HepG2 (cell line): ENCODE results near the gene ZNF184. TPM values are rescaled to one million over a fixed set of nuclear protein-coding genes. Genes with fewer than 3 reads are reported as not detected.

ENCODE experiments used
- ATAC-seq: fragments of 200-7000 bp; cut with Tn5 transposase; 3 replicates; pipeline ENCODE4 v1.9.1; 2020; ENCODE audit warnings: mild to moderate bottlenecking, moderate library complexity
- BruUV-seq: library from RNA; stranded (reverse); fragments of 400-500 nt; replicated peaks from 2 replicates; lab custom pipeline; 2021; lab: Mats Ljungman, UMichigan
- CTCF ChIA-PET: fragments of 300-600 bp; formaldehyde crosslinking; extraction: SDS; loops from one replicate; lab custom pipeline; 2021; ENCODE audit warnings: low total read pairs, inconsistent platforms, low intra/inter-chr PET ratio; lab: Yijun Ruan, JAX
- POLR2A ChIA-PET: fragments of 350-600 bp; sonication (Branson Sonifier 250); formaldehyde crosslinking; loops from one replicate; lab custom pipeline; 2020; ENCODE audit warnings: antibody characterized with exemption, inconsistent platforms; lab: Yijun Ruan, JAX
- DNase-seq: peaks from one replicate; pipeline ENCODE4 v3.0.0-alpha.2; 2015; ENCODE audit warnings: low spot score
- FAIRE-seq: peaks from 3 replicates; lab custom pipeline; 2011; peaks lifted over from hg19 to GRCh38; lab: Jason Lieb, UNC
- H2AFZ ChIP-seq: one replicate; pipeline ENCODE4 v1.6.1; 2011; ENCODE audit warnings: low read length, inconsistent platforms
- H3K27ac ChIP-seq: fragments of 300-600 bp; 3 replicates; pipeline ENCODE4 v1.8.0; 2011; ENCODE audit warnings: mixed run types, mild to moderate bottlenecking, mixed read lengths, low read length, inconsistent platforms; ENCODE audit not compliant: insufficient read depth; ENCODE audit errors: extremely low read length
- H3K27me3 ChIP-seq, 2 experiments: fragments of 200-600 bp in 1 of 2; 2 replicates in 1 of 2; 3 replicates in 1 of 2; pipeline versions ENCODE4 v1.6.0 to v1.8.0; 2011; ENCODE audit warnings: low read length in 2 of 2, mild to moderate bottlenecking in 2 of 2, moderate library complexity in 2 of 2, inconsistent platforms in 1 of 2; ENCODE audit not compliant: insufficient read depth in 2 of 2, control insufficient read depth in 1 of 2
- H3K36me3 ChIP-seq, 2 experiments: fragments of 200-600 bp in 1 of 2; replicated peaks in 1 of 2; 2 replicates in 1 of 2; 3 replicates in 1 of 2; pipeline versions ENCODE4 v1.5.1 to v1.8.0; 2011; ENCODE audit warnings: low read length in 2 of 2, inconsistent platforms in 1 of 2; ENCODE audit not compliant: insufficient read depth in 2 of 2, control insufficient read depth in 1 of 2
- H3K4me1 ChIP-seq: 2 replicates; pipeline ENCODE4 v1.5.1; 2012; ENCODE audit warnings: low read length, inconsistent platforms; ENCODE audit not compliant: insufficient read depth
- H3K4me2 ChIP-seq: 2 replicates; pipeline ENCODE4 v1.6.0; 2011; ENCODE audit warnings: low read depth, low read length, inconsistent platforms
- H3K4me3 ChIP-seq, 3 experiments: fragments of 200-600 bp in 1 of 3; sonication (generic), shearing (Covaris generic) in 1 of 3; replicated peaks in 1 of 3; 2 replicates each; pipeline ENCODE4 v1.5.1; 2011 to 2016; ENCODE audit warnings: low read length in 3 of 3, inconsistent platforms in 2 of 3, low read depth in 2 of 3, mild to moderate bottlenecking in 2 of 3, control low read depth in 1 of 3, mixed read lengths in 1 of 3; ENCODE audit not compliant: insufficient read depth in 1 of 3
- H3K79me2 ChIP-seq: one replicate; pipeline ENCODE4 v1.6.1; 2011; ENCODE audit warnings: low read length, inconsistent platforms; ENCODE audit not compliant: insufficient read depth
- H3K9ac ChIP-seq: 2 replicates; pipeline ENCODE4 v1.6.0; 2011; ENCODE audit warnings: mild to moderate bottlenecking, low read depth, low read length, inconsistent platforms; ENCODE audit not compliant: insufficient read depth
- H3K9me3 ChIP-seq: 2 replicates; pipeline ENCODE4 v1.5.1; 2012; ENCODE audit warnings: mild to moderate bottlenecking, low read length
- H4K20me1 ChIP-seq: 2 replicates; pipeline ENCODE4 v1.6.0; 2011; ENCODE audit warnings: inconsistent platforms, mild to moderate bottlenecking, low read length, moderate library complexity; ENCODE audit not compliant: insufficient read depth
- BHLHE40 ChIP-seq: IDR thresholded peaks from 2 replicates; pipeline ENCODE4 v1.6.1; 2011; ENCODE audit warnings: low read length, improper control_type of control experiment
- CEBPB ChIP-seq: IDR thresholded peaks from 2 replicates; pipeline ENCODE4 v1.6.1; 2011; ENCODE audit warnings: low read depth, low read length, improper control_type of control experiment, borderline replicate concordance
- CEBPG ChIP-seq: IDR thresholded peaks from 2 replicates; pipeline ENCODE4 v1.6.1; 2016
- CREM ChIP-seq, 2 experiments: sonication (generic) in 1 of 2; formaldehyde crosslinking in 1 of 2; IDR thresholded peaks; 2 replicates each; pipeline versions ENCODE4 v1.4.0 to v1.6.1; 2016 to 2020; ENCODE audit warnings: antibody characterized with exemption in 1 of 2, mild to moderate bottlenecking in 1 of 2, missing genetic modification reagents in 1 of 2
- FOSL2 ChIP-seq: sonication (generic); formaldehyde crosslinking; IDR thresholded peaks from 2 replicates; pipeline ENCODE4 v1.4.0; 2020; ENCODE audit warnings: missing genetic modification reagents
- FOXA3 ChIP-seq: IDR thresholded peaks from 2 replicates; pipeline ENCODE4 v1.6.1; 2016; ENCODE audit warnings: missing genetic modification reagents, missing compliant biosample characterization
- FOXO1 ChIP-seq: sonication (generic); formaldehyde crosslinking; IDR thresholded peaks from 2 replicates; pipeline ENCODE4 v1.4.0; 2020; ENCODE audit warnings: missing genetic modification reagents
- HIVEP1 ChIP-seq: sonication (generic); formaldehyde crosslinking; IDR thresholded peaks from 2 replicates; pipeline ENCODE4 v1.4.0; 2020; ENCODE audit warnings: mild to moderate bottlenecking, missing genetic modification reagents
- JUNB ChIP-seq: sonication (generic); formaldehyde crosslinking; IDR thresholded peaks from 2 replicates; pipeline ENCODE4 v1.8.0; 2022; ENCODE audit warnings: missing genetic modification reagents, mild to moderate bottlenecking, borderline replicate concordance
- JUND ChIP-seq: sonication (generic); formaldehyde crosslinking; IDR thresholded peaks from 2 replicates; pipeline ENCODE4 v1.8.0; 2022; ENCODE audit warnings: mild to moderate bottlenecking, missing genetic modification reagents
- PHF20 ChIP-seq: sonication (generic); formaldehyde crosslinking; IDR thresholded peaks from 2 replicates; pipeline ENCODE4 v1.5.0; 2020; ENCODE audit warnings: mild to moderate bottlenecking, missing genetic modification reagents
- ZEB1 ChIP-seq: IDR thresholded peaks from 2 replicates; pipeline ENCODE4 v1.6.1; 2012; ENCODE audit warnings: mild to moderate bottlenecking, low read depth, inconsistent platforms; ENCODE audit not compliant: insufficient replicate concordance
- ZFP91 ChIP-seq: sonication (generic); formaldehyde crosslinking; IDR thresholded peaks from 2 replicates; pipeline ENCODE4 v1.9.0; 2022; ENCODE audit warnings: missing genetic modification reagents, mild to moderate bottlenecking, borderline replicate concordance
- ZNF124 ChIP-seq: sonication (generic); formaldehyde crosslinking; IDR thresholded peaks from 2 replicates; pipeline ENCODE4 v1.4.0; 2020; ENCODE audit warnings: missing genetic modification reagents
- ZNF782 ChIP-seq: sonication (generic); formaldehyde crosslinking; IDR thresholded peaks from 2 replicates; pipeline ENCODE4 v1.4.0; 2020; ENCODE audit warnings: missing genetic modification reagents, mild to moderate bottlenecking, borderline replicate concordance
- WGBS: methylation state at CpG from one replicate; pipeline ENCODE4 v1.1.6; 2017; ENCODE audit warnings: low lambda C conversion rate; 5-methylcytosine and 5-hydroxymethylcytosine counted together
- in situ Hi-C: cut with HindIII; loops from 2 replicates; pipeline ENCODE4 v1.10.0; 2017; ENCODE audit warnings: low pct_unique_long_range_greater_than_20kb; ENCODE audit not compliant: extremely low pct_ligation_motif_present
- intact Hi-C: fragments of 100-400 bp; cut with micrococcal nuclease; formaldehyde crosslinking; loops from one replicate; pipeline ENCODE4 v1.10.0; 2022; ENCODE audit not compliant: unreplicated experiment
- polyA plus RNA-seq, 8 experiments: library from polyadenylated mRNA; depleted of rRNA in 3 of 8; stranded (reverse) in 7 of 8; unstranded in 1 of 8; fragments of >200 nt; fragmentation: Illumina TruSeq in 4 of 8; extraction: Trizol in 4 of 8; gene quantifications; 2 replicates each; pipeline versions ENCODE4 v1.2.1 to v1.2.3, GENCODE V29; 2011 to 2016; ENCODE audit warnings: low read depth in 4 of 8, missing spikeins in 1 of 8, mixed read lengths in 1 of 8; ENCODE audit not compliant: insufficient read depth in 1 of 8
- total RNA-seq, 5 experiments: library from RNA; depleted of rRNA; stranded (reverse); fragments of >200 nt; fragmentation: Illumina TruSeq; extraction: Trizol; gene quantifications; 2 replicates each; pipeline ENCODE4 v1.2.3, GENCODE V29; 2016; ENCODE audit warnings: low read depth in 1 of 5
- TF ChIP-seq, protein P1 (sequence below): sonication (generic); formaldehyde crosslinking; IDR thresholded peaks from 2 replicates; pipeline ENCODE4 v1.5.0; 2020; ENCODE audit warnings: mild to moderate bottlenecking, missing genetic modification reagents, borderline replicate concordance
- TF ChIP-seq, protein P2 (sequence below): IDR thresholded peaks from 2 replicates; pipeline ENCODE4 v1.4.0; 2020; ENCODE audit warnings: mild to moderate bottlenecking, missing genetic modification reagents

Gene ZNF184
- total and polyA plus RNA-seq, 2 of the 13 experiments (the other 11 are each of a cell fraction or from before 2014, with no cell fraction given) = 2.1 to 10.1 TPM

GRCh38 chr6:27428502-27428901 is 44.4 kb downstream of the ZNF184 start (continued):
- TF ChIP-seq ZFP91 (no peak), ZNF782 (CRISPR knock-in tag) (no peak), ZEB1 (no peak), CEBPB (no peak), PHF20 (CRISPR knock-in tag) (no peak), FOXO1 (CRISPR knock-in tag) (no peak), CEBPG (CRISPR knock-in tag) (no peak), CREM (IDR thresholded peaks at IDR 0.05) (no peak), CREM (CRISPR knock-in tag; IDR thresholded peaks at IDR 0.05) (no peak)
- TF ChIP-seq, protein P1, sequence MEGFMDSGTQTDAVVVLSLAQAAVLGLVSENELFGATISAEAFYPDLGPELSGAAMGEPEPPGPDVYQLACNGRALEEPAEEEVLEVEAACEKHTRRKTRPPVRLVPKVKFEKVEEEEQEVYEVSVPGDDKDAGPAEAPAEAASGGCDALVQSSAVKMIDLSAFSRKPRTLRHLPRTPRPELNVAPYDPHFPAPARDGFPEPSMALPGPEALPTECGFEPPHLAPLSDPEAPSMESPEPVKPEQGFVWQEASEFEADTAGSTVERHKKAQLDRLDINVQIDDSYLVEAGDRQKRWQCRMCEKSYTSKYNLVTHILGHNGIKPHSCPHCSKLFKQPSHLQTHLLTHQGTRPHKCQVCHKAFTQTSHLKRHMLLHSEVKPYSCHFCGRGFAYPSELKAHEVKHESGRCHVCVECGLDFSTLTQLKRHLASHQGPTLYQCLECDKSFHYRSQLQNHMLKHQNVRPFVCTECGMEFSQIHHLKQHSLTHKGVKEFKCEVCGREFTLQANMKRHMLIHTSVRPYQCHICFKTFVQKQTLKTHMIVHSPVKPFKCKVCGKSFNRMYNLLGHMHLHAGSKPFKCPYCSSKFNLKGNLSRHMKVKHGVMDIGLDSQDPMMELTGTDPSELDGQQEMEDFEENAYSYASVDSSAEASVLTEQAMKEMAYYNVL (CRISPR knock-in tag) = no peak

DNA sequence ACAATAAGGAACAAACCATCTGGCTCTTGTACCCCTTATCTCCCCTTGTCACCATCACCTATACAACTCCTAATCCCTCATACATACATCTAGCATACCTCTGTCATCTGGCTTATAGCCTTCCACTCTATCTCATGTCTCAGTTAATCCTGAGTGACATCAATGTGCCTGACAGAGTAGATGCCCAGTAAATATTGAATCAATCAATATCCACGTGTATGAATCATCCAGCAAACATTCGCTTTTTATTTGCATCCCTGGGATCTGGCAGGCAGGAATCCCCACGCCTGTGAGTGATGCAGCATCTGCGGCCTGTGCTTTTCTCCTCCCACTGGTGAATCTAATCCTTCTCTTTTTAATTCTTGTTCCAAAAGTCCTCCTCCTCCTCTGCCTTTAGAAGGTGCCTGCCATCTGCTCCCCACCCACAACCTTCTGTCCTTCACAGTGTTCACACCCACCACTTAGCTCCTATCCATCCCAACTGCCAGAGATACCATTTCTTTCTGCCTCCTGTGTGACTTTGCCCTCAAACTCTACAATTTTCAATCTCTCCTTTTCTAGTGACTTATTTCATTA is 46.8 kb downstream of the ZNF184 start:
- peak; percentile 46; the same call in 2 of the 3 replicates for ATAC-seq
- in situ Hi-C loops = no loop called here
- Histone ChIP-seq H3K4me2 (no peak overlapping the region), H3K79me2 (no peaks in the 10 kb centered on the region), H4K20me1 (no peaks in the 10 kb centered on the region), H3K9ac (no peak overlapping the region), H3K27me3 (0 out of 5 replicates have a peak, but pooled peaks cover 0 to 6% of the 10 kb centered on the region in 2 experiments), H3K4me3 (no peak overlapping the region), H3K27ac (no peak overlapping the region), H3K36me3 (no peaks in the 10 kb centered on the region), H3K4me1 (no peaks in the 10 kb centered on the region), H2AFZ (no peak overlapping the region), H3K9me3 (0 out of 2 replicates have a peak, but pooled peaks cover 4% of the 10 kb centered on the region)
- POLR2A ChIA-PET = no interaction called here
- CTCF ChIA-PET = no interaction called here
- whole genome bisulfite sequencing = 2% methylated on average over 4 of the region's 4 CpGs
- BruUV-seq = no TSS peak
- no peak for FAIRE-seq
- no peak for DNase-seq
- intact Hi-C loops = no loop called here
- TF ChIP-seq HIVEP1 (CRISPR knock-in tag) (no peak), ZNF124 (no peak), JUNB (CRISPR knock-in tag) (peak; percentile 52; the same call in 1 of the 2 replicates), JUND (CRISPR knock-in tag) (peak; percentile 59; the same call in 1 of the 2 replicates), FOSL2 (CRISPR knock-in tag) (peak; percentile 90), BHLHE40 (peak; percentile 62; the same call in 1 of the 2 replicates), FOXA3 (CRISPR knock-in tag) (0 out of 2 replicates have a peak, but pooled peaks have one; percentile 15)
- TF ChIP-seq, protein P2, sequence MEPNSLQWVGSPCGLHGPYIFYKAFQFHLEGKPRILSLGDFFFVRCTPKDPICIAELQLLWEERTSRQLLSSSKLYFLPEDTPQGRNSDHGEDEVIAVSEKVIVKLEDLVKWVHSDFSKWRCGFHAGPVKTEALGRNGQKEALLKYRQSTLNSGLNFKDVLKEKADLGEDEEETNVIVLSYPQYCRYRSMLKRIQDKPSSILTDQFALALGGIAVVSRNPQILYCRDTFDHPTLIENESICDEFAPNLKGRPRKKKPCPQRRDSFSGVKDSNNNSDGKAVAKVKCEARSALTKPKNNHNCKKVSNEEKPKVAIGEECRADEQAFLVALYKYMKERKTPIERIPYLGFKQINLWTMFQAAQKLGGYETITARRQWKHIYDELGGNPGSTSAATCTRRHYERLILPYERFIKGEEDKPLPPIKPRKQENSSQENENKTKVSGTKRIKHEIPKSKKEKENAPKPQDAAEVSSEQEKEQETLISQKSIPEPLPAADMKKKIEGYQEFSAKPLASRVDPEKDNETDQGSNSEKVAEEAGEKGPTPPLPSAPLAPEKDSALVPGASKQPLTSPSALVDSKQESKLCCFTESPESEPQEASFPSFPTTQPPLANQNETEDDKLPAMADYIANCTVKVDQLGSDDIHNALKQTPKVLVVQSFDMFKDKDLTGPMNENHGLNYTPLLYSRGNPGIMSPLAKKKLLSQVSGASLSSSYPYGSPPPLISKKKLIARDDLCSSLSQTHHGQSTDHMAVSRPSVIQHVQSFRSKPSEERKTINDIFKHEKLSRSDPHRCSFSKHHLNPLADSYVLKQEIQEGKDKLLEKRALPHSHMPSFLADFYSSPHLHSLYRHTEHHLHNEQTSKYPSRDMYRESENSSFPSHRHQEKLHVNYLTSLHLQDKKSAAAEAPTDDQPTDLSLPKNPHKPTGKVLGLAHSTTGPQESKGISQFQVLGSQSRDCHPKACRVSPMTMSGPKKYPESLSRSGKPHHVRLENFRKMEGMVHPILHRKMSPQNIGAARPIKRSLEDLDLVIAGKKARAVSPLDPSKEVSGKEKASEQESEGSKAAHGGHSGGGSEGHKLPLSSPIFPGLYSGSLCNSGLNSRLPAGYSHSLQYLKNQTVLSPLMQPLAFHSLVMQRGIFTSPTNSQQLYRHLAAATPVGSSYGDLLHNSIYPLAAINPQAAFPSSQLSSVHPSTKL = 0 out of 2 replicates have a peak, but pooled peaks have one; percentile 13
